K562 (cell line): ENCODE results near the gene GLRX2. TPM values are rescaled to one million over a fixed set of nuclear protein-coding genes. Genes with fewer than 3 reads are reported as not detected.

Experiments
- BHLHE40 ChIP-seq: IDR thresholded peaks from 2 replicates; pipeline ENCODE4 v1.6.1; 2011; ENCODE audit warnings: low read length, improper control_type of control experiment
- MLX ChIP-seq, 2 experiments: fragments of 450-650 bp in 1 of 2; sonication (generic) in 1 of 2; formaldehyde crosslinking; conservative IDR thresholded peaks; 2 replicates each; pipeline versions ENCODE4 v1.4.0 to v1.8.1; 2020 to 2022; ENCODE audit warnings: mild to moderate bottlenecking in 1 of 2, missing genetic modification reagents in 1 of 2
- PBX2 ChIP-seq, 2 experiments: IDR thresholded peaks in 1 of 2; conservative IDR thresholded peaks in 1 of 2; 2 replicates each; pipeline ENCODE4 v1.6.1; 2016; ENCODE audit warnings: low read depth in 2 of 2, mild to moderate bottlenecking in 1 of 2, missing compliant biosample characterization in 1 of 2, missing genetic modification characterization in 1 of 2, moderate library complexity in 1 of 2
- POLR2B ChIP-seq: fragments of 450-650 bp; IDR thresholded peaks from 2 replicates; pipeline ENCODE4 v1.6.1; 2018; ENCODE audit warnings: low read depth; ENCODE audit not compliant: partially characterized antibody
- RREB1 ChIP-seq: fragments of 250-450 bp; sonication (Bioruptor Pico); IDR thresholded peaks from 2 replicates; pipeline ENCODE4 v1.4.0; 2020
- TCF3 ChIP-seq: sonication (generic); formaldehyde crosslinking; IDR thresholded peaks from 2 replicates; pipeline ENCODE4 v1.4.0; 2020; ENCODE audit warnings: mild to moderate bottlenecking, missing genetic modification reagents
- TEAD4 ChIP-seq, 2 experiments: sonication (generic) in 1 of 2; formaldehyde crosslinking in 1 of 2; IDR thresholded peaks; 2 replicates each; pipeline versions ENCODE4 v1.6.1 to v1.8.0; 2012 to 2022; ENCODE audit warnings: borderline replicate concordance in 1 of 2, inconsistent platforms in 1 of 2, low read length in 1 of 2, mild to moderate bottlenecking in 1 of 2, missing genetic modification reagents in 1 of 2
- ZBTB11 ChIP-seq, 3 experiments: fragments of 200-800 bp in 1 of 3; fragments of 250-450 bp in 1 of 3; fragments of 450-650 bp in 1 of 3; sonication (Bioruptor Pico) in 1 of 3; sonication (Bioruptor generic) in 1 of 3; formaldehyde crosslinking in 1 of 3; IDR thresholded peaks; 2 replicates each; pipeline versions ENCODE4 v1.6.1 to v1.8.0; 2016 to 2022; ENCODE audit warnings: mild to moderate bottlenecking in 2 of 3, missing genetic modification characterization in 2 of 3, missing compliant biosample characterization in 1 of 3, moderate library complexity in 1 of 3
- ZNF778 ChIP-seq: fragments of 450-650 bp; formaldehyde crosslinking; IDR thresholded peaks from 2 replicates; pipeline ENCODE4 v1.4.0; 2020; ENCODE audit warnings: mild to moderate bottlenecking, moderate library complexity
- ZNF785 ChIP-seq: fragments of 250-450 bp; sonication (Bioruptor Pico); IDR thresholded peaks from 2 replicates; pipeline ENCODE4 v1.4.0; 2020; ENCODE audit warnings: mild to moderate bottlenecking
- ZSCAN29 ChIP-seq: fragments of 450-650 bp; IDR thresholded peaks from 2 replicates; pipeline ENCODE4 v1.6.1; 2017
- polyA plus RNA-seq, 8 experiments: library from polyadenylated mRNA; depleted of rRNA in 4 of 8; stranded (reverse) in 5 of 8; unstranded in 3 of 8; fragments of >200 nt; fragmentation: Nextera tagmentation in 2 of 8; fragmentation: Illumina TruSeq in 1 of 8; extraction: Ambion mirVana in 2 of 8; extraction: Trizol in 1 of 8; gene quantifications; 2 replicates each; pipeline versions ENCODE4 v1.2.1 to v1.2.3, GENCODE V29; 2011 to 2014; ENCODE audit warnings: inconsistent platforms in 1 of 8, missing spikeins in 1 of 8
- total RNA-seq, 7 experiments: library from RNA; depleted of rRNA in 6 of 7; stranded (reverse); fragments of >200 nt in 6 of 7; fragmentation: Illumina TruSeq in 2 of 7; extraction: Trizol in 2 of 7; gene quantifications; 2 replicates each; pipeline versions ENCODE4 v1.2.1 to v1.2.3, GENCODE V29; 2011 to 2021; ENCODE audit warnings: low replicate concordance in 1 of 7

GLRX2 gene
- total and polyA plus RNA-seq, 9 of the 15 experiments (the other 6 are each of a cell fraction or from before 2014, with no cell fraction given): 13.3 to 82.6 (median 55.1) TPM

- TF ChIP-seq PBX2 (CRISPR knock-in tag; IDR thresholded peaks at IDR 0.05; ENCODE audit: low read depth) (no peak), PBX2 (tag; conservative IDR thresholded peaks at IDR 0.05; ENCODE audit: low read depth) (no peak), ZSCAN29 (no peak), TCF3 (CRISPR knock-in tag) (peak; percentile 89), ZBTB11 (CRISPR knock-in tag; IDR thresholded peaks at IDR 0.05) (0 out of 6 replicates have a peak, but pooled peaks of 1 of the 3 experiments have one; percentile 24), BHLHE40 (peak; percentile 58; the same call in 1 of the 2 replicates), ZNF778 (CRISPR knock-in tag) (no peak), ZNF785 (CRISPR knock-in tag) (no peak), MLX (CRISPR knock-in tag; conservative IDR thresholded peaks at IDR 0.05) (no peak), POLR2B (no peak), RREB1 (no peak), TEAD4 (IDR thresholded peaks at IDR 0.05; ENCODE audit: low read length) (peak; percentile 78), TEAD4 (CRISPR knock-in tag; IDR thresholded peaks at IDR 0.05; ENCODE audit: borderline replicate concordance) (no peak)
These were observed 37.2 kb downstream of the GLRX2 start (continued) for GRCh38 chr1:193068013-193068412.
